ENCODE results near the gene ZNF428. TPM values are rescaled to one million over a fixed set of nuclear protein-coding genes. Genes with fewer than 3 reads are reported as not detected.

Gene ZNF428
- total RNA-seq, 1 experiment from 2014 or later = 46.8 TPM

DNA sequence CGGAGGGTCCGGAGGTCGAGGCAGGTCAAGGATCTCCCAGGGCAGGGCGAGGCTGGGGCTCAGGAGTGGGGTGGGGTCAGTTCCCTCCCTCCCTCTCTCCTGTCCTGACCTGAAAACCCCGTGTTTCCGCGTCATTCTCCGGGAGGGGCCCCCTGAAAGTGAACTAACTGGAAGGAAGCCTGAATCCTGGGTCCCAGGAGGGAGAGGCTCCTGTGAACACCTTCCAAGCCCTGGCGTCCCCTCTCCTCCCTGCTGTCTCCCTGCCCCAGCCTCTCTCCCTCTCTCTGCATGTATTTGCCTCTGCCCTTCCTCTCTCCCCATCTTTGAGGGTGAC lies 21.0 kb upstream of the ZNF428 start:
- POLR2A ChIA-PET (ENCODE audit: unreplicated experiment) = no interaction called here
- TF ChIP-seq, protein P1, sequence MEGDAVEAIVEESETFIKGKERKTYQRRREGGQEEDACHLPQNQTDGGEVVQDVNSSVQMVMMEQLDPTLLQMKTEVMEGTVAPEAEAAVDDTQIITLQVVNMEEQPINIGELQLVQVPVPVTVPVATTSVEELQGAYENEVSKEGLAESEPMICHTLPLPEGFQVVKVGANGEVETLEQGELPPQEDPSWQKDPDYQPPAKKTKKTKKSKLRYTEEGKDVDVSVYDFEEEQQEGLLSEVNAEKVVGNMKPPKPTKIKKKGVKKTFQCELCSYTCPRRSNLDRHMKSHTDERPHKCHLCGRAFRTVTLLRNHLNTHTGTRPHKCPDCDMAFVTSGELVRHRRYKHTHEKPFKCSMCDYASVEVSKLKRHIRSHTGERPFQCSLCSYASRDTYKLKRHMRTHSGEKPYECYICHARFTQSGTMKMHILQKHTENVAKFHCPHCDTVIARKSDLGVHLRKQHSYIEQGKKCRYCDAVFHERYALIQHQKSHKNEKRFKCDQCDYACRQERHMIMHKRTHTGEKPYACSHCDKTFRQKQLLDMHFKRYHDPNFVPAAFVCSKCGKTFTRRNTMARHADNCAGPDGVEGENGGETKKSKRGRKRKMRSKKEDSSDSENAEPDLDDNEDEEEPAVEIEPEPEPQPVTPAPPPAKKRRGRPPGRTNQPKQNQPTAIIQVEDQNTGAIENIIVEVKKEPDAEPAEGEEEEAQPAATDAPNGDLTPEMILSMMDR (conservative IDR thresholded peaks at IDR 0.05; ENCODE audit: low read depth, low read length) = no peak
- TF ChIP-seq EZH2 (IDR thresholded peaks at IDR 0.05; ENCODE audit: low read length, unreplicated experiment) (no peak), EZH2phosphoT487 (IDR thresholded peaks at IDR 0.05; ENCODE audit: borderline replicate concordance, low read length) (no peak)
- CTCF ChIA-PET = no interaction called here
- no peak overlapping the region for H3K27ac ChIP-seq (ENCODE audit: low read length)
- intact Hi-C loops (cut with micrococcal nuclease) = no loop called here
- H3K9me3 ChIP-seq (ENCODE audit: low read length) = no peaks in the 10 kb centered on the region
- no peaks in the 10 kb centered on the region for H3F3A ChIP-seq (ENCODE audit: low read length, unreplicated experiment)
- ATAC-seq (no peak), DNase-seq (no peak)
- no peaks in the 10 kb centered on the region for H3K36me3 ChIP-seq (ENCODE audit: low read depth, low read length)
- no TSS peak for BruUV-seq (replicated peaks)
- peak overlapping the region; percentile 82; the same call in 1 of the 2 replicates for H2AFZ ChIP-seq (ENCODE audit: low read length)
- H3K9ac ChIP-seq (ENCODE audit: low read length) = no peak overlapping the region
- H3K79me2 ChIP-seq (ENCODE audit: low read length) = no peaks in the 10 kb centered on the region
- no peaks in the 10 kb centered on the region for H3K27me3 ChIP-seq (ENCODE audit: low read length)
- H3K4me2 ChIP-seq (ENCODE audit: low read length) = peak overlapping the region; percentile 84
- H3K9me2 ChIP-seq (replicated peaks; ENCODE audit: low read length) = no peaks in the 10 kb centered on the region
- no peaks in the 10 kb centered on the region for H4K20me1 ChIP-seq (ENCODE audit: low read length)
- H3K4me1 ChIP-seq (ENCODE audit: insufficient read depth, low read length) = no peaks in the 10 kb centered on the region; the same call in 1 of the 2 replicates
- peak overlapping the region; percentile 58 for H3K4me3 ChIP-seq (ENCODE audit: low read length)

DNA sequence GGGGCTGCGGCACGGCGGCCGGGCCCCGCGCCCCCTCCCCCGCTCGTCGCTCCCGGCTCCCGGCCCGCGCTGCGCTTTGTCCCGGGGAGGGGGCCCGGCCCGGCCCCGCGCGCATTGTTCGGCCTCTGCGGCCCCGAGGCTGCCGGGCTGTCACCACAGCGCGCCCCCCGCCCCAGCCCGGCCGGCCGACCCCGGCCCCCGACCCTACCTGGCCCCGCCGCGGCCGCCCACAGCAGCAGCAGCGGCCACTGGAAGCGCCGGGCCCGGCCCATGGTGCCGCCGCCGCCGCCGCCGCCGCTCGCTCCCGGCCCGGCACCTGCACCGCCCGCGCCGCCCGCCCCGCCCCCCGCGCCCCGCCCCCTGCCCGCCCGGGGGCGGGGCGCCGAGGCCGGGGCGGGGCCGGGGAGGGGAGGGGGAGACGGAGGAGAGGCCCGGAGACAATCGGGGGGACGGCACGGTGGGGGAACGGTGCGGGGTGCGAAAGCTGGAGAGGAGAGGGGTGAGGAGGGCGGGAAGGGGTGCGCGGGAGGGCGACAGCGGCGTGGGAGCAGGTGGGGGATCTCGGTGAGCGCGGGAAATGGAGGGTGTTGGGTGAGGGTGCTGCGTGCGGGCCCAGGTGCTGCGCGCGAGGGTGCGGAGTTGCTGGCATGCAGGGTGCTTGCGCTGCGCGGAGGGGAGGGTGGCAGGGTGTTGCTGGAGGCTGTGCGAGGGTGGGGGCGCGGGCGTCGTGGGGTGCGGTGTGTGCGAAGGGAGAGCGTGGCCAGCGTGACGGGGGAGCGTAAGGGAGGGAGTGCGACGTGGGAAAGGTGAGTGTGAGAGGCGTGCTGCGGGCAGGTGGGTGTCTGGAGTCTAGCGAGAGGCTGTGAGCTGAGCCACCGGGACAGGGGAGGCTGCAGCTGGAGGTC lies 20.3 kb upstream of the ZNF428 start, which contains the start of gene CADM4:
TSS of gene CADM4 (minus strand) at position 332 of the 905 bp plus-strand sequence. CDS start at position 272, 60 bp downstream.
- H3K9me2 ChIP-seq (replicated peaks; ENCODE audit: low read length) = no peaks in the 10 kb centered on the region
- POLR2A ChIA-PET (ENCODE audit: unreplicated experiment) = no interaction called here
- H3K27ac ChIP-seq (ENCODE audit: low read length) = no peak within 1 kb of the TSS
- no TSS peak for BruUV-seq (replicated peaks)
- H3K9ac ChIP-seq (ENCODE audit: low read length) = no peak within 1 kb of the TSS
- H3K36me3 ChIP-seq (ENCODE audit: low read depth, low read length) = no peaks in the 10 kb centered on the region
- intact Hi-C loops (cut with micrococcal nuclease) = no loop called here
- H3K4me1 ChIP-seq (ENCODE audit: insufficient read depth, low read length) = no peaks in the 10 kb centered on the region; the same call in 1 of the 2 replicates
- no peaks in the 10 kb centered on the region for H3K79me2 ChIP-seq (ENCODE audit: low read length)
- H2AFZ ChIP-seq (ENCODE audit: low read length) = peak within 1 kb of the TSS; percentile 82
- H3K9me3 ChIP-seq (ENCODE audit: low read length) = no peaks in the 10 kb centered on the region
- TF ChIP-seq EZH2phosphoT487 (IDR thresholded peaks at IDR 0.05; ENCODE audit: borderline replicate concordance, low read length) (no peak), EZH2 (IDR thresholded peaks at IDR 0.05; ENCODE audit: low read length, unreplicated experiment) (no peak)
- TF ChIP-seq, protein P1 (conservative IDR thresholded peaks at IDR 0.05; ENCODE audit: low read depth, low read length) = no peak
- H3K27me3 ChIP-seq (ENCODE audit: low read length) = no peaks in the 10 kb centered on the region
- H3K4me2 ChIP-seq (ENCODE audit: low read length) = peak within 1 kb of the TSS; percentile 84
- no peaks in the 10 kb centered on the region for H4K20me1 ChIP-seq (ENCODE audit: low read length)
- no peaks in the 10 kb centered on the region for H3F3A ChIP-seq (ENCODE audit: low read length, unreplicated experiment)
- ATAC-seq (peak; percentile 78), DNase-seq (no peak)
- peak within 1 kb of the TSS; percentile 61 for H3K4me3 ChIP-seq (ENCODE audit: low read length)
- CTCF ChIA-PET = no interaction called here

DNA sequence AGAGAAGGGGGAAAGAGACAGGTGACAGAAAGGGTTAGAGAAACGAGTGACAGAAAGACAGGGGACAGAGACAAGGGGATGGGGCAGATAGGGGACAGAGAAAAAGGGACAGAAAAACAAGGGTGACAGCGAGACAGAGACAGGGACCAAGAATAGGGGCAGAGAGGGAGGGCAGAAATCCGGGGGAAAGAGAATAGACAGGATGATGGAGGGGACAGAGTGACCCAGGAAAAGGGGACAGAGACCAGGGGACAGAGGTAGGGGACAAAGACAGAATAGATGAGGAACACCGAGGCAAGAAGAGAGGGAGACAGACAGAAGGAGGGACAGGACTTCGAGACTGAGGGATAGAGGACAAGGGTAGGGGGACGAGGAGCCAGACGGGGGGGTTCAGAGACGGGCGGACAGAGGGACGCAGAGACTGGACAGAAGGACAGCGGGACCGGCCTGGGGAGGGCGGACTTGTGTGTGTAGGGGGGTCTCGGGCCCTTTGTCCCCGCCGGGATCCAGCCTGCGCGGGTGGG lies 19.6 kb upstream of the ZNF428 start:
- H3F3A ChIP-seq (ENCODE audit: low read length, unreplicated experiment) = no peaks in the 10 kb centered on the region
- peak overlapping the region; percentile 50; the same call in 1 of the 2 replicates for H2AFZ ChIP-seq (ENCODE audit: low read length)

More for the DNA sequence above, 19.6 kb upstream of the ZNF428 start:
- H3K27me3 ChIP-seq (ENCODE audit: low read length) = no peaks in the 10 kb centered on the region
- H4K20me1 ChIP-seq (ENCODE audit: low read length) = no peaks in the 10 kb centered on the region
- no peaks in the 10 kb centered on the region for H3K36me3 ChIP-seq (ENCODE audit: low read depth, low read length)
- intact Hi-C loops (cut with micrococcal nuclease) = no loop called here
- ATAC-seq (no peak; the same call in 1 of the 2 replicates), DNase-seq (no peak)
- H3K9me3 ChIP-seq (ENCODE audit: low read length) = no peaks in the 10 kb centered on the region
- CTCF ChIA-PET = no interaction called here
- no peak overlapping the region for H3K27ac ChIP-seq (ENCODE audit: low read length)
- no TSS peak for BruUV-seq (replicated peaks)
- no peaks in the 10 kb centered on the region for H3K9me2 ChIP-seq (replicated peaks; ENCODE audit: low read length)
- H3K9ac ChIP-seq (ENCODE audit: low read length) = no peak overlapping the region
- H3K4me2 ChIP-seq (ENCODE audit: low read length) = peak overlapping the region; percentile 72
- POLR2A ChIA-PET (ENCODE audit: unreplicated experiment) = no interaction called here
- peak overlapping the region; percentile 61 for H3K4me3 ChIP-seq (ENCODE audit: low read length)
- H3K79me2 ChIP-seq (ENCODE audit: low read length) = no peaks in the 10 kb centered on the region
- TF ChIP-seq, protein P1 (conservative IDR thresholded peaks at IDR 0.05; ENCODE audit: low read depth, low read length) = no peak
- TF ChIP-seq EZH2phosphoT487 (IDR thresholded peaks at IDR 0.05; ENCODE audit: borderline replicate concordance, low read length) (no peak), EZH2 (IDR thresholded peaks at IDR 0.05; ENCODE audit: low read length, unreplicated experiment) (no peak)
- H3K4me1 ChIP-seq (ENCODE audit: insufficient read depth, low read length) = no peaks in the 10 kb centered on the region; the same call in 1 of the 2 replicates
